HG03039 (cell line): ENCODE measurements around the gene CEBPA.
"Not testable (repeated sequence)": the region's sequence is repeated elsewhere in the genome, so short reads cannot be mapped to it uniquely, and the experiment has no call there.

Source experiments
- ATAC-seq: cut with Tn5 transposase; IDR thresholded peaks from one replicate; pipeline ENCODE4 v1.9.1; 2021; ENCODE audit warnings: mild to moderate bottlenecking, moderate library complexity; ENCODE audit not compliant: unreplicated experiment

CEBPA gene

DNA sequence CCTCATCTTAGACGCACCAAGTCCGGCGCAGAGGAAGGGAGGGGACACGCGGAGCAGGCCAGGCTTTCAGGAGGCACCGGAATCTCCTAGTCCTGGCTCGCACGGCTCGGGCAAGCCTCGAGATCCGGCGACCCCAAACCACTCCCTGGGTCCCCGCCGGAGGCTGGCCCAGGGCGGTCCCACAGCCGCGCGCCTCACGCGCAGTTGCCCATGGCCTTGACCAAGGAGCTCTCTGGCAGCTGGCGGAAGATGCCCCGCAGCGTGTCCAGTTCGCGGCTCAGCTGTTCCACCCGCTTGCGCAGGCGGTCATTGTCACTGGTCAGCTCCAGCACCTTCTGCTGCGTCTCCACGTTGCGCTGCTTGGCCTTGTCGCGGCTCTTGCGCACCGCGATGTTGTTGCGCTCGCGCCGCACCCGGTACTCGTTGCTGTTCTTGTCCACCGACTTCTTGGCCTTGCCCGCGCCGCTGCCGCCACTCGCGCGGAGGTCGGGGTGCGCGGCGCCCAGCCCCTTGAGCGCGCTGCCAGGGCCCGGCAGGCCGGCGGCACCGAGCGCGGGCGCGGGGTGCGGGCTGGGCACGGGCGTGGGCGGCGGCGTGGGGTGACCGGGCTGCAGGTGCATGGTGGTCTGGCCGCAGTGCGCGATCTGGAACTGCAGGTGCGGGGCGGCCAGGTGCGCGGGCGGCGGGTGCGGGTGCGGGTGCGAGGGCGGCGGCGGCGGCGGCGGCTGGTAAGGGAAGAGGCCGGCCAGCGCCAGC, 1.0 kb downstream of the CEBPA start:
- ATAC-seq = no peak

DNA sequence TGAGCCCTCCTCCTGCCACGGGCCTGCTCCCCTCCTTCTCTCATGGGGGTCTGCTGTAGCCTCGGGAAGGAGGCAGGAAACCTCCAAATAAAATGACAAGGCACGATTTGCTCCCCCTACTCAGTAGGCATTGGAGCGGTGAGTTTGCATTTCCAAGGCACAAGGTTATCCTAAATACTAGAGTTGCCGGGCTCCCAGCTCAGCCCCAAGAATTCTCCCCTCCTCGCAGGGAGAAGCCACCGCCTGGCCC, 1.5 kb downstream of the CEBPA start:
- ATAC-seq = no peak

DNA sequence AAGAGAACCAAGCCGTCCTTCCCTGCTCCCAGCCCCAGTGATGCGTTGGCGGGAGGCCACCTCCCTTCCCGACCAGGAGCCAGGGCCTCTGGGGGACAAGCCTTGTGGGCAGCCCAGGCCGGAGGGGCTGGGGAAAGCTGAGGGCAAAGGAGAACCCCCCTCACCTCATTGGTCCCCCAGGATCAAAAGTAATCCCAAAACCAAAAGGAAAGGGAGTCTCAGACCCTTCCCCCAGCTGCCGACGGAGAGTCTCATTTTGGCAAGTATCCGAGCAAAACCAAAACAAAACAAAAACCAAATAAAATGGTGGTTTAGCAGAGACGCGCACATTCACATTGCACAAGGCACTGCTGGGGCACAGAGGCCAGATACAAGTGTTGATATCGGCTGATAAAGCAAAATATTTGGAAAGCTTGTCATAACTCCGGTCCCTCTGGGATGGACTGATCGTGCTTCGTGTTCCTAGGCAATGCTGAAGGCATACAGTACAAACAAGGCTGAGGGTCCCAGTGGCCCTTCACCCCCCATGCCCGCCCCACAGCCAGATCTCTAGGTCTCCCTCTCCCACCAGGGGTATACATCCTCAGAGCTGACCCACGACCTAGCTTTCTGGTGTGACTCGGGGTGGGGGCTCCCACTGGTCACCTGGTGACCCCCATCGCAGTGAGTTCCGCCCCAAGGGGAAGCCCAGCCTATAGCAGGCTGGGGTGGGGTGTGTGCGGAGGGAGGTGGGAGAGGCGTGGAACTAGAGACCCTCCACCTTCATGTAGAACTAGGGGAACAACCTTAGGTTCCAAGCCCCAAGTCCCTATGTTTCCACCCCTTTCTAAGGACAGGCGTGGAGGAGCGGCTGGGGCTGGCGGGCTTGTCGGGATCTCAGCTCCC, 2.1 kb downstream of the CEBPA start:
- no peak for ATAC-seq

DNA sequence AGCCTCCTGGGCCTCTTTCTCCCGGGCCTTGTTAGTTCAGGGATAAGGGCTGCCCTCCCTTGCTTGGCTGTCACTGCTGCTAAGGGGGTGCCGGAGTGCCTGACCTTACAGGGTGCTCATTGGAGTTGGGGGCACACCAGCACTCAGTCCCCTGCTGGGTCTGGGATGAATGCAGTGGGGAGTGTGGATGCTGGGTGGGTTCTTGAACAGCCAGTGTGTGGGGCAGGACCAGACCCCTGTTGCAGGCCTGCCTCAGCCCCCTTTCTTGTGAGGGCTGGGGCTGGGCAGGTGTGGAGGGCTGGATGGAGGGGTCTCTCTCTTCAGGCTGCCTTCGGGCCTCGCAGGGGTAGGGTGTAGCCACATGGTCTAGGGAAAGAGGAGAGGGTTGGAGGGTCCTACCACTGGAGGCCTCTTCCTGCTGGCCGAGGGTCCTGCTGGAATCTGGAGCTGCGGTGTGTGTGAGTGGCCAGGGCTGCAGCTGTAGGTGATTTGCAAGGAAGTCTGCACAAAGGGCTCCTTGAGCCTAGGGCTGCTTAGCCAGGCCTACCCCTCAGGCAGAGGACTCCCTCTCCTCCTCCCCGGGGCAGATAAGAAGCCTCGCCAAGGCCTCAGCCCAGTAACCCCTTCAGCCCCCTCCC, 3.2 kb downstream of the CEBPA start:
- ATAC-seq = no peak

DNA sequence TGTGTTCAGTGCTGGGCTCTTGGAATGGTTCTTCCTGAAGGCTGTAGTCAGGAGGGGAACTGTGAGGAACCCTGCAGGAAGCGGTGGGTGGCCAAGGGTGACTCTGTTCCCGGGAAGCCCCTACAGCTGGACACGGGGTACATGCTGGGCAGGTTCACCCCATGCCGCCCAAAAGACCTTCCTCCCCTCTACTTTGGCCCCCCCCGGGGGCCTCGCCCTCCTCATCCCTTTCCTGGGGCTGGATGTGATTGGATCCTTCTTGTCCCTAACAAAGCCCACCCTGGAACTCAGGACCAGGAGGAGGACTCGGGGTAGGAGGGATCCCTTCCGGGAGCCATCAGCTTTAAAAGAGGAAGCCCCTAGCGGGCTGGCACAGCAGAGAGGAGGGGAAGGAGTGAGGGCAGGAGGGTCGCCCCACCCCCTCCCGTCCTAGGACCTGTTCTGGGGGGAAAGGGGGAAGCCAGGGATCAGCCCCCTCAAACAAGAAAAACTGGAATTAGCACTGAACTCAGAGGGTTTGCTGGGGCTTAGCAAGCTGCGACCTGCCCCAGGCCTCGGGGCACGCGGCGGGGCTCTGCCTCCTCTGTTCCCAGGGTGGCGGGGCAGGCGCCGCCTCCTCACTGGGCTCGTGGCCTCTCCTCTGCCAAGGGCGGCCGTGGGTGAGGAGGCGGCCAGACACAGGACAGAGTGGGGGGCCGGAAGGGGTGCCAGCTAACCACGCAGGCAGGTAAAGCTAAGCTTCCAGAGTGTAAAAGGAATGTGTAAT, 4.0 kb downstream of the CEBPA start:
- no peak for ATAC-seq

DNA sequence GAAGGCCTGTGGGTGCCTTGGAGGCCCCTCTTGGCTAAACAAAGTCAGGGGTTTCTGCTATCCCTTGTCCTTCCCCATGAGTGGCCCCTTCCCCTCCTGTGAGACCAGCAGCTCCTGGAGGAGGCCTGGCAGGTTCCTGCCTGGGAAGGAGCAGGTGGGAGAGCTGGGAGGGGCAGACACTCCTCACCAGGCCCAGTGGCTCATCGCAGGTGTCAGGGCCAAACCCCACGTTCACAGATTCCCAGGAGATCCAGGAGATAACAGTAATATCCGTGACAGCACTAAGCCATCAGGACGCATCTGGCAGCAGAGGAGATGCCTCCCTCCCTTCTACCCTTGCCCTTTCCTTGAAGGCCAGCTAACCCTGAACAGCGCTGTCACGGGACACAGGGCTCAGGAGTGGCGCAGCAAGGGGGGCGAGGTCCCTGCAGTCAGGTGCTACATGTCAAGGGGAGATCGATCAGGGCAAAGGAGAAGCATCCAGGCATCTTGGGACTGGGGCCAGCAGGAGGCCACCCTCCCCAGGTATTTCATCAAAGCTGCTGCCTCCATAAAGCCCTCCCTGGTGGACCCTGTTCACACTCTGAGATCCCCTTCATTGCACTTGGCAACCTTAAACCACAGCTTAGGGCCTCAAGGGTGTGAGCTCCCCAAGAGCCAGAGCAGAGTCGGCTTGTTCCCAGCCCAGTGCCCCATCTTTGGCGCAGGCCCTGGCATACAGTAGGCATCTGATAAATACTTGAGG, 4.8 kb downstream of the CEBPA start:
- ATAC-seq = no peak

DNA sequence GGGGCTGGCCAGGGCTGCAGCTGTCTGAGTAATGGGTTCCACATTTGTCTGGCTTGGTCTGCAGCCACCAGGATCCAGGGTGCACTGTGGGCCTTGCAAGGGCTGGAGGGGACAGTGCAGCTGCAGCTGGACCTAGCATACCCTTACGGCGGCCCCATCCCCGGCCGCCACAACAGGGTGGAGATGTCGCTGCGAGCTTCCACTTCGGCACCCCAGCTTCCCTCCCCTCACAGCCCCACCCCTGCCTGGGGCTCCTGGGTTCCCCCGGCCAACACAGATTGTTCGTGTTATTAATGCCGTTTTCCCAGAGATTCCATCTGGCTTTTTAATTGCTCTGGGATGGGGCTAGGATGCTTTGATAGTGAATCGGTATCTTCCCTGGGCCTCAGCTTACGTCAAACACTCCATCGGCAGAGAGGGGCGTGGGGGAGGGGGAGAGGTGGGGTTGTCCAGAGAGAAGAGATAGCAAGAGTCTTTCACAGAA, 5.8 kb downstream of the CEBPA start:
- no peak for ATAC-seq

DNA sequence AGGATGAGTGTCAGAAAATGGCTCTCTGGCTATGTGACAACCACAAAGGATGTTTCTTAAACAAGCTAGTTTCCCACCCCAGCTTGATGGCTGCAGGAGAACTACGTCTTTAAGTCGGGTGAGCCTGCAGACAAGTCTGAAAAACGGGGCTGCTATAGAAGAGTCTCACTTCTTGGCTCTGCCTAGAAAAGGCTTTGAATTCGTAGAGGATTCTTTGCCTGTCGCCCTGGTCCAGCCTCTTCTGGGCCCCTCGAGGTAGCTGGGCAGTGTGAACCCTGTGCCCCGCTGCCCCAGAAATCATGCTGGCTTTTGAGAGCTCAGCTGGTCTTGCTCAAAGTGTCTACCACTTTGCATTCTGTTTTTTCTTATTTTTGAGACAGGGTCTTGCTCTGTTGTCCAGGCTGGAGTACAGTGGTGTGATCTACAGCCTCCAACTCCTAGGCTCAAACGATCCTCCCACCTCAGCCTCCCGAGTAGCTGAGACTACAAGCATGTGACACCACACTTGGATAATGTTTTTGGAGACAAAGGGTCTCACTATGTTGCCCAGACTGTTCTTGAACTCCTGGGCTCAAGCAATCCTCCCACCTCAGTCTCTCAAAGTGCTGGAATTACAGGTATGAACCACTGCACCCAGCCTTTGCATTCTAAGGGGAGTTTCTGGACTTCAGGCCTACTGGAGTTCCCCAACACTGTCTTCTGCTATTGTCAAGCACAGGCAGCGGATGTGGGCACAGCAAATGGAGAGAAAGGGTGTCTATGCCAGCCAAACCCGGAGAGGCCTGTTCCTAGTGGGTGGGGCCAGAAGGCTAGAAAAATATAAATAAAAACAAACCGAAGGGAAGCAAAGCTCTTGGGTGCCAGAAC, 6.5 kb downstream of the CEBPA start:
- ATAC-seq = no peak

DNA sequence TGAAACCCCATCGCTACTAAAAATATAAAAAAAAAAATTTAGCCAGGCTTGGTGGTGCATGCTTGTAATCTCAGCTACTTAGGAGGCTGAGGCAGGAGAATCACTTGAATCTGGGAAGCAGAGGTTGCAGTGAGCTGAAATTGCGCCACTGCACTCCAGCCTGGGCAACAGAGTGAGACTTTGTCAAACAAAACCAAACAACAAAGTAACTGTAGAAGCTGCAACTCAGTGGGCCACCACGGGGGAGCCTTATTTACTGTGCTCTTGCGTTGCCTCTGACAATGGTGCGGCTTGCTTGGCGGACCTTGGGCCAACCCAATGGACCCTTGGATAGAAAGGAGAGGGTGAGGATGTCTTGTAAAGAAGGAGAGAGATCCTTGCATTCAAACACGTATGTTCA, 7.3 kb downstream of the CEBPA start:
- not testable (repeated sequence) for ATAC-seq

DNA sequence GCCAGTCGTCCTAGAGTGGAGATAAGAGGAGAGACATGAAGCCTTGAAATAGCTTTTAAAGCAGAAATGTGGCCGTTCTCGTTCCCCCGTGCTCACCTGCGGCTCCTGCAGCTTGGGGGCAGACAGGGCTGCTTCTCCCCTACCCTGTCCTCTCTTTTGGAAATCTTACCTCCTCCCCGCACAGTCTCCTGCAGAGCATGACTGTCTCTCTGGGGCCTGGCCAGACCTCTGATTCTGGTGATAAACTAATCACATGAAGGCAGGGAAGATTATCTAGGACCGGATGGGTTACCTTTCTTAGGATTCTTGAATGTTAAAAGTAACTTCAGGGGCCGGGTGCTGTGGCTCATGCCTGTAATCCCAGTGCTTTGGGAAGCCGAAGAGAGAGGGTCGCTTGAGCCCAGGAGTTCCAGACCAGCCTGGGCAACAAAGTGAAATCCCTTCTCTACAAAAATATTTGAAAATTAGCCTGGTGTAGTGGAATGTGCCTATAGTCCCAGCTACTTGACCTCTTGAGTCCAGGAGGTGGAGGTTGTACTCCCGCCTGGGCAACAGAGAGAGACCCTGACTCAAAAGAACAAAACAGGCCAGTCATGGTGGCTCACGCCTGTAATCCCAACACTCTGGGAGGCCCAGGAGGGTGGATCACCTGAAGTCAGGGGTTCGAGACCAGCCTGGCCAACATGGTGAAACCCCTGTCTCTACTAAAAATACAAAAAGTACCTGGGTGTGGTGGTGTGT, 8.1 kb downstream of the CEBPA start:
- no peak for ATAC-seq

DNA sequence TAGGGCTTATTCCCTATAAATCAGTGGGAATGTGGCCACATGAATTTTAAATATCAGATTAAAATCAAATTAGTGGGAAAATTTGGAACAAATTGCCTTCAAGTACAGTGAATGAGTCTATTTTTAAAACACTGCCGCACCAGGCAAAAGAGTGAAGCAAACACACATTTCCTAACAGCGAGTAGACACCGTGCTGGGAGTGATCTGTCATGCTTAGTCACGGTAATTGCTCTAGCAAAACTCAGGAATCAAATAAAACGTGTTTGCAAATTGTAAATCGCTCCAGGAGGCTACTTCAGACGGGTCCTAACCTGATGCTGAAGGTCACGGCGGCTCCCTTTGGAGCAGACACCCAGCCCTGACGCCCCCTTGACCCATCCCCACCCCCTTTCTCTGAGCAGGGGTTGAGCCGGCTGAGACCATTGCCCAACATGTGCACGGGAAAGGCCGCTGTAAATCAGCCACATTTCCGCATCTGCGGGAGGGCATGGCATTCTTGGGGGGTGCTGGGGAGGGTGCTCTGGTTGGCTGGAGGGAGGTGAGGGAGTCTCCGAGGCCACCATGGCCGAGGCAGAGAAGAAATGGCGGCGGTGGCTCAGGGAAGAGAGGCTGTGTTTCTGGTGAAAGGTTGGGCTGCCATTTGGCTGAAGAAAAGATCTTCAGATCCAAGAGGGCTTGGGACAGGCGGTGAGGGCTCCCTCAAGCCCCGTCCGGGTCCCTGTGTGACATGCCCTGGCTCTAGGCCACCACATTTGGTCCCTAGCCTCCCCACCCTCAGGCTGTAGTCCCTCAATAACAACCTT, 8.9 kb downstream of the CEBPA start:
- ATAC-seq = no peak

DNA sequence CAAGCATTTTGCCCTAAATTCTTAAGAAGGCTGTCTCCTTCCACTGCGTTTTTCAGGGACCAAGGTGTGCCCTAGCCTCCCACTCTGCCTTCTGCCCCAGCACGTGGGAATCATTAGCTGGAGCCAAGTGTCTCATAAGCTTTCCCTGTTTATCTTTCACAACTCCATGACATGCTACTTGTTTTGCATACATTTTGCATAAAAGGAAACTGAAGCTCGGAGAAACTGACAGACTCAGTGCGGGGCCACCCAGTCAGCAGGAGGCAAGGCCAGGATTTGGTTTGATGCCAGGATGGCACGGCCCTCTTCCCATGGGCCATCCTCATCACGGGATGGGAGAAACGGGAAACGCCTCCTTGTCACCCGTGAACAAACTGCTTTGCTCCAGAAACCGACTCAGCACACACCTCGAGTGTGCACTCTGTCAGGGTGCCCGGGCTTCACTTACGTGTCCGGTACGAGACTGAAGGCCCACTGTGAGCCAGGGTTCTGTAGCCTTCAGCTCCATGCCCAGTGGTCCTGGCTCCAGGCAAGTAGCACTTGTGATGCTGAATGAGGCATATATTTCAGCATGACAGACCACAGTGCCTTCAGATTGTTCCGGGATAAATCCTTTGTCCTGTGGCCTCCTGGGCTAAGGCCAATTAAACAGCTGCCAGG, 9.6 kb downstream of the CEBPA start:
- no peak for ATAC-seq

DNA sequence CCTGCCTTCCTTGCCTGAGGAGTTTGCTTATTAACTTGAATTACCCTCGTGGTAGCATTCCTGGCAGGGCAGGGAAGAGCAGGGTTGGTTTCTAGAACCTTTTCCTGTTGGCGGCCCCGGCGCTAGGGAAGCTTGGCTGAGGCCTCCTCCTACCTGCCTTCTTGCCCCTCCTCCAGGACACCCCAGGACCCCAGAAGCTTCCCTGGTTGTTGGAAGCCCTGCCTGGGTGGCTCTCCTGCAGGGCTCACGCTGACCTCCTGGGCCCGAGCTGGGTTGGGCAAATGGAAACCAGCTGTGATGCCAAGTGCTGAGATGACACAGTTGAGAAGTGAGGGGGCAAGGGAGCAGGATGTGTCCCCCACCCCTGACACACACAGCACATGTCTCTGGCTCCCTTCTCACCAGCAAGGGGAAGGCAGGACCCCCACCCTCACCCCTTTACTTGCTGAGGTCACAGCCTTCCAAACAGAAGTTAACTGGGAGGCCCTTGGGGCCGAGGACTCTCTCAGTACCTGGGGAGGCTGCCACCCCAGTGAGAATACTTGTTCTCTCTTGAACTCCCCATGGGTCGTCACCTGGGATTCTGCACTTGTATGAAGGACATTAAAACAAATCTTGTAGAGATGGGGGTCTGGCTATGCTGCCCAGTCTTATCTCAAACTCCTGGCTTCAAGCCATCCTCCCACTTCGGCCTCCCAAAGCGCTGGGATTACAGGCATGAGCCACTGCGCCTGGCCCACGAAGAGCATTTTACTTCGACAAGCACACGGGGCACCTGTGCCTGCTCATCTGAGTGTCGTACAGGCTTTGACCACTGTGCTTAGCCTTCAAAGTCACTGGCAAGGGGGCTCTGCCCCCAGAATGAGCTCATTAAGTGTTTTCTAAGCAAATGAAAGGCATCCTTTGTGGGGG, 10.5 kb downstream of the CEBPA start:
- ATAC-seq = no peak

DNA sequence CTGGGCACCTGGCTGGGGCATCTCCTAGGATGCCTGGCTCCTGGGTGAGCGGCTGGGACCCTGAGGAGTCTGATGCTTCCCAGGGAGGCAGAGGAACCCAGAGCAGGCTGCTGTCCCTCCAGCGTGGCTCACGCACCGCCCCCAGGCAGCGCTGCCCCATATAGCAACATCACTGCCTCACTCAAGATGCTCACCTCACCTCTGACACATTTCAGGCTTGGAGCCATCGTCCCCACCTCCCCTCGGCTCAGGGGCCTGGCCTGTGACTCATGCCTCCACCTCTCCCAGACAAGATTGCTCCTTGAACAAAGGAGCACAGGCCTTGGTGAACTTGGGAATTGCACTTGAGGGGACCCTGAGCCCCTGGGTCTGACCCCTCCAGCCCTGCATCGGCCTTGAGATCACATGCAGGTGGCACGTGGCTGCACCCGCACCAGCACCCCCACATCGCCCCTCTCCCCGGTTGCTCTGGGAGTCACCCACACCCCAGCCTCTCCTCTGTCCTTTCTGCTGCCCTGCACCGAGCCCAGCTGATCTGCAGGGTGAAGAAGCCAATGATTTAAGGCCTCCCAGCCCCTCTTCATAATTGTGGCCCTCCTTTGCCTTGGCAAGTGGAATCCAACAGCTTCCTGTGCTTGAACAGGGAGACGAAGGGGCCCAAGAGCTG, 11.2 kb downstream of the CEBPA start:
- ATAC-seq = no peak

DNA sequence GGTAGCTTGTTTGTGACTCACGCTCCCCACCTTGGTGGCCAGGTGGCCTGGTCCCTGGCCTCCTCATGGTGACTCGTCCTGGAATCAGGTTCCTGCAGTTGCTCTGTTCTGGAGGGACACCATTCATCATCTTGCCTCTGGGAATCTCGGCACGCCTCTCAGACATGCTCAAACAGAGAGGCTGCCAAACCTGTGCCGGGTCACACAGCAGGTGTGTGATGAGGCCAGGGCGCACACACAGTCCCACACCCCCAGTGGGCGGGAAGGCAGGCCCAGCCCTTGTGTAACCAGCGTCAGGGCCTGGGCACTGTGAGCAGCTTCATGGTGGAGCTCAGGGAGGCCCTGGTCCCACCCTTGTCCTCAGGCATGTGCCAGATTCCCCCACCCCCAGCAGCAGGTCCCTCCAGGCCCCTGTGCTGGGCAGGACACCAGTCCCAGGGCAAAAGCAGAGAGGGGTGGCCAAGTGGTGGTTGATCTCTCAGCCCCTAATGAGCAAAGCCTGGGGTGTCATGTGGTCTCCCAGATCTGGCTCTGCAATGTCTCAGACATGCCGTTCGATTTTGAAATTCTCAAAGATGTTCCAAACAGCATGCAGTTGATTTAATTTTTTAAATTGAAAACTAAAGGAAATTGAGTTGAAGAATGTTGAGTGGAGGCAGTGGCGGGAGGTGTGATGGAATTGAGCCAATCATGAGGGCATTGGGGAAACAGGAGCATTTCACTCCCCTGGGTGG, 12.1 kb downstream of the CEBPA start:
- ATAC-seq = no peak
